Cardiac muscle cell (in vitro differentiated cells and primary cell): ENCODE data around the gene ARHGEF7. TPM values are rescaled to one million over a fixed set of nuclear protein-coding genes. Genes with fewer than 3 reads are reported as not detected.

Experiments
- DNase-seq, 2 donors: peaks; one replicate each; pipeline versions ENCODE4 v3.0.0 to v3.0.0-alpha.2; 2010 to 2017; ENCODE audit warnings: low read depth in 1 of 2, low spot score in 1 of 2
- H3K27ac ChIP-seq: fragments of 200-600 bp; sonication (generic); 2 replicates; pipeline ENCODE4 v1.5.1; 2016
- H3K27me3 ChIP-seq: fragments of 200-600 bp; sonication (generic); 2 replicates; pipeline ENCODE4 v1.6.0; 2016; ENCODE audit warnings: control low read depth
- H3K36me3 ChIP-seq: fragments of 200-600 bp; sonication (generic); 2 replicates; pipeline ENCODE4 v1.5.1; 2016; ENCODE audit warnings: control low read depth
- H3K4me1 ChIP-seq: fragments of 200-600 bp; sonication (generic); 2 replicates; pipeline ENCODE4 v1.8.1; 2017; ENCODE audit warnings: low read depth, mild to moderate bottlenecking, mixed run types
- H3K4me3 ChIP-seq: fragments of 200-600 bp; sonication (generic); 2 replicates; pipeline ENCODE4 v1.5.1; 2016; ENCODE audit warnings: mild to moderate bottlenecking
- H3K9me3 ChIP-seq: fragments of 200-600 bp; sonication (generic); 2 replicates; pipeline ENCODE4 v1.5.1; 2017; ENCODE audit warnings: low read depth, mild to moderate bottlenecking, control low read depth
- polyA plus RNA-seq: library from polyadenylated mRNA; unstranded; fragments of >200 nt; fragmentation: Nextera tagmentation; extraction: Ambion mirVana; gene quantifications from 2 replicates; pipeline ENCODE4 v1.2.1, GENCODE V29; 2016
- total RNA-seq: library from RNA; depleted of rRNA; stranded (reverse); fragments of >200 nt; gene quantifications from 2 replicates; pipeline ENCODE4 v1.2.3, GENCODE V29; 2016
- TF ChIP-seq, protein P1 (sequence below): IDR thresholded peaks from 2 replicates; pipeline ENCODE4 v1.5.1; 2012; ENCODE audit warnings: low read depth, mild to moderate bottlenecking, low read length

The ARHGEF7 gene
- total and polyA plus RNA-seq, 2 experiments from 2014 or later = 20.4 to 32.3 TPM

DNA sequence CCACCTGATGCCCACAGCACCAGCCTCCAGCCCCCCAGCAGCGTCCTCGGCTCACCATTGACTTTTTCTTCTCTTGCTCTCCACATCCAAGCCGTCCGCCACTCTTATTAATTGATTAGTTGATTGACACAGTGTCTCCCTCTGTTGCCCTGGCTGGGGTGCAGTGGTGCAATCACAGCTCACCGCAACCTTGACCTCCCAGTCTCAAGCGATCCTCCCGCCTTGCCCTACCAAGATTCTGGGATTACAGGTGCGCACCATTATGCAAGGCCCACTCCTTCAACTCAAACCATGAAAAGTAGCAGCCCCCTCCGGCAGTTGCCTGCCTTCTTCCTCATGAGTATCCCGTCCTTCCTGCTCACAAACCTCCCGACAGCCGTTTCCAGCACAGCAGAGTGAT lies 204.4 kb downstream of the ARHGEF7 start:
- TF ChIP-seq, protein P1, sequence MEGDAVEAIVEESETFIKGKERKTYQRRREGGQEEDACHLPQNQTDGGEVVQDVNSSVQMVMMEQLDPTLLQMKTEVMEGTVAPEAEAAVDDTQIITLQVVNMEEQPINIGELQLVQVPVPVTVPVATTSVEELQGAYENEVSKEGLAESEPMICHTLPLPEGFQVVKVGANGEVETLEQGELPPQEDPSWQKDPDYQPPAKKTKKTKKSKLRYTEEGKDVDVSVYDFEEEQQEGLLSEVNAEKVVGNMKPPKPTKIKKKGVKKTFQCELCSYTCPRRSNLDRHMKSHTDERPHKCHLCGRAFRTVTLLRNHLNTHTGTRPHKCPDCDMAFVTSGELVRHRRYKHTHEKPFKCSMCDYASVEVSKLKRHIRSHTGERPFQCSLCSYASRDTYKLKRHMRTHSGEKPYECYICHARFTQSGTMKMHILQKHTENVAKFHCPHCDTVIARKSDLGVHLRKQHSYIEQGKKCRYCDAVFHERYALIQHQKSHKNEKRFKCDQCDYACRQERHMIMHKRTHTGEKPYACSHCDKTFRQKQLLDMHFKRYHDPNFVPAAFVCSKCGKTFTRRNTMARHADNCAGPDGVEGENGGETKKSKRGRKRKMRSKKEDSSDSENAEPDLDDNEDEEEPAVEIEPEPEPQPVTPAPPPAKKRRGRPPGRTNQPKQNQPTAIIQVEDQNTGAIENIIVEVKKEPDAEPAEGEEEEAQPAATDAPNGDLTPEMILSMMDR = no peak
- no peaks in the 10 kb centered on the region for H3K4me1 ChIP-seq
- DNase-seq = no peak
- no peak overlapping the region for H3K27ac ChIP-seq
- no peaks in the 10 kb centered on the region for H3K27me3 ChIP-seq
- no peaks in the 10 kb centered on the region for H3K9me3 ChIP-seq
- no peaks in the 10 kb centered on the region for H3K36me3 ChIP-seq
- no peak overlapping the region for H3K4me3 ChIP-seq

DNA sequence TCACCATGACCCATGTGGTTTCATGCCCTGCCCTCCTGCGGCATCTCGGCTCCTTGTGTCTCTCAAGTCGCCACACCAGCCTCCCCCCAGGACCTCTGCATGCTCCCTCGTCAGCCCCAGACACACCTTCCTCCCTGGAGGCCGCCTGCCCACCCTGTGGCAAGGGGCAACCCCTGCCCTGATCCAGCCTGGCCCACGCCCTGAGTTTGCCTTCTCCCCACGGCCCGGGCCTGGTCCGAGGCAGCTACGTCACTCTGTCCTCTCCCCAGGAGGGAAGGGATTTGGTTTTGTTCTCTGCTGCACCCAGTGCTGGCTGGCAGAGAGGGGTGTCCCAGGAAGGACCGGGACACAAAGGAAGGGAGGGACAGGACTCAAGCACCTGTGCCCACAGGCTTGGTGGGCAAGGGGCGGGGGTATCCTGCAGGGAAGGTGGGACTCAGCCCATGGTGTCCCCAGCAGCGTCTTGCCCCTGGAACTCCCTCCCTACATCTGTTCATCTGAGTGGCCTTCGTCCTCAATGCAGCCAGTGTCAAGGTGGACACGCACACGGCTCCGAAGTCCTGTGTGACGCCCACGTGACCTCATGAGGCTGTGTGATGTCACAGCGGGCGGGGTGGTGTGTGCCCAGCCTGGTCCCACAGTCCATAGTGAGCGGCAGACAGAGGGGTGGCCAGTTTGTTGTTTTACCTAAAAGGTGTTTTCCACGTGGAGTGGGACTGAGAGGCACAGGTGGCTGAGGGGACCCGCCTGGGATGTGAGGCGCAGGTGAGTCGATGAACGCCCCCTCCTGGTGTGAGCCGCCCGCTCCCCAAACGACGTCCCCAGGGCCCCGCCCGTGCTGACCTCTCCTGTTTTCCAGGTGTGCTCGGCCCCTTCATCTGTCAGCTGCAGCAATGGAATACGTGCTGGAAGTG lies 205.1 kb downstream of the ARHGEF7 start, which contains the start of gene TEX29:
TSS of gene TEX29 (plus strand) at position 645 of the 914 bp plus-strand sequence. CDS start at position 894, 249 bp downstream.
- no peak for DNase-seq
- TF ChIP-seq, protein P1 = no peak

DNA sequence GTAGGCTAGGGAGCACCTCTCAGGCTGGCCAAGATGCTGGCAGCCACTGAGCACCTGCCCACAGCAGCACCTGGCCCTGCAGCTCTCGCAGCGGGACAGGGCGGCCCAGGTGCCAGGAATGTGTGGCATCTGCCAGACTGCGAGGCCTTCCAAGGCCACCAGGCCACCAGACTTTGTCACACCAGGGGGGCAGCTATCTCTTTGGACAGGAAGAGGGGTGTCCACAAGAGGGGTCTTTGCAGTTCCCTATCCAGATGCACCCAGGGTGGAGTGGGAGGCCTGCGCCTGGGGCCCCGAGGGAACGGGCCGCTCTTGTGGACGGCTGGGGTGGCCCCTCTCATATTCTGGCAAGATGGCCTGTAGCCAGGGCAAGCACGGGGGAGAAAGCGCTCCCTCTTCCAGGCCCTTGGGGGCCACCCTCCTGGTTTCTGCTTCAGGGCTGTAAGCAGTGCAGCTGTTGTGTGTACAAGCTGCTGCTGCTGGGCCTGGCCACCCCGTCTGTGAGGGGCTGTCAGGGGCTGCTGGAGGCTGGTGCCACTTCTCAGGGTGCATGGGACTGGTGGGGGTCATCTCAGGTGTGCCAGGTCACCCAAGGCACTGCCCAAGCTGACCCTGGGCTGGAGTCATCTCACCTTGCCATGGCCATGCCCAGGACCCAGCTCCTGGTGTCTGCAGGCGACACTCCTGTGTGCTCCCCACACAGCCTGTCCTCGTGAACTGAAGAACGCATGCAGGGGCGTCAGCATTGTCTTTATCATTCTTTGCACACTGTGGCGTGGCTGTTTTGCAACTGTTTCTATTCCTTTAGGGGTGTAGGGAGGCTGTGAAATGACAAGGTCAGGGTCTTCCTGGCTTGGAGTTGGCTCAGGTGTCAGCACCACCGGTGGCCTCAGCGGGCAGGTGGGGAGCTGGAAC lies 207.1 kb downstream of the ARHGEF7 start:
- TF ChIP-seq, protein P1 = no peak
- no peak for DNase-seq

More for the DNA sequence above, 205.1 kb downstream of the ARHGEF7 start, which contains the start of gene TEX29:
- Histone ChIP-seq H3K27ac (no peak within 1 kb of the TSS), H3K4me3 (no peak within 1 kb of the TSS), H3K36me3 (no peaks in the 10 kb centered on the region), H3K9me3 (no peaks in the 10 kb centered on the region), H3K27me3 (no peaks in the 10 kb centered on the region), H3K4me1 (no peaks in the 10 kb centered on the region)

DNA sequence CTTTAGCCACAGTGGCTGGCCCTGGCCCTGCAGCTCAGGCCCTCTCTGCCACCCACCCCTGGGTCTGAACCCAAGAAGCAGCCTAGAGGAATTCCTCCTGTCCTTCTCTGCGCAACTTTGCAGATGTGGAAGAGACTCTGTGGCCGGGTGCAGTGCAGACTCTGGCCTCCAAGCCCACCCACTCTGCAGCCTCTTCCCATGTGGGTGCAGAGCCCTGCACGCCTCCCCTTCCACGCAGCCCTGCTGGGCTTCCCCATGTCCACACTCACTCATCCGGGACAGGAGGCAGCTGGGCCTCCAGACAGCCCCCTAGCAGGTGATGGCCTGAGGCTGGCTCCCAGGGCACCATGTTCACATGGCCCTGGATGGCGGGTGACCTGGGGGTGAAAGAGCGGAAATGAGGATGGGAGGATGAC lies 207.8 kb downstream of the ARHGEF7 start:
- TF ChIP-seq, protein P1 = no peak
- Histone ChIP-seq H3K36me3 (no peaks in the 10 kb centered on the region), H3K27ac (no peak overlapping the region), H3K4me3 (no peak overlapping the region), H3K9me3 (no peaks in the 10 kb centered on the region), H3K27me3 (no peaks in the 10 kb centered on the region), H3K4me1 (no peaks in the 10 kb centered on the region)
- DNase-seq = no peak

More for the DNA sequence above, 207.1 kb downstream of the ARHGEF7 start:
- H3K4me3 ChIP-seq = no peak overlapping the region
- no peaks in the 10 kb centered on the region for H3K36me3 ChIP-seq
- no peak overlapping the region for H3K27ac ChIP-seq
- H3K27me3 ChIP-seq = no peaks in the 10 kb centered on the region
- no peaks in the 10 kb centered on the region for H3K9me3 ChIP-seq
- no peaks in the 10 kb centered on the region for H3K4me1 ChIP-seq

DNA sequence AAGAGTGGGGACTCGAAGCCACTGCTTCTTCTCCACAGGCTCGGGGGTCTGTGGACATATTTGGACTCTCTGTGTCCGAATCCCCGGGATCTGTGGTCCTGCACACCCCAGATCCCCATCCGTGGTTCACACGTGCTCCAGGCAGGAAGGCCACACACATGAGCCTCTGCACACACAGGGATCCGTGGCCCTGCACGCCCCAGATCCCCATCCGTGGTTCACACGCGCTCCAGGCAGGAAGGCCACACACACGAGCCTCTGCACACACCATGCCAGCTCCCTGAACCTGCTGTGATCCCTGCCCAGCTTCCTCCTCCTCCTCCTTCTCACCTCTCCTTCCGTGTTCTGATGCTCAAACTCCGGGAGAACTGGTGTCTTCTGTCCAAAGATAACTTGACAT lies 208.4 kb downstream of the ARHGEF7 start:
- no peak overlapping the region for H3K27ac ChIP-seq
- no peaks in the 10 kb centered on the region for H3K27me3 ChIP-seq
- no peak for DNase-seq
- no peaks in the 10 kb centered on the region for H3K9me3 ChIP-seq
- TF ChIP-seq, protein P1 = no peak
- H3K36me3 ChIP-seq = no peaks in the 10 kb centered on the region
- no peak overlapping the region for H3K4me3 ChIP-seq
- H3K4me1 ChIP-seq = no peaks in the 10 kb centered on the region
